ENCODE results near the gene LRRK1. TPM values are rescaled to one million over a fixed set of nuclear protein-coding genes. Genes with fewer than 3 reads are reported as not detected.

Gene LRRK1
- polyA plus RNA-seq, 1 donor (not counting 4 experiments of a cell fraction or from before 2014, with no cell fraction given), result 6.2 TPM

DNA sequence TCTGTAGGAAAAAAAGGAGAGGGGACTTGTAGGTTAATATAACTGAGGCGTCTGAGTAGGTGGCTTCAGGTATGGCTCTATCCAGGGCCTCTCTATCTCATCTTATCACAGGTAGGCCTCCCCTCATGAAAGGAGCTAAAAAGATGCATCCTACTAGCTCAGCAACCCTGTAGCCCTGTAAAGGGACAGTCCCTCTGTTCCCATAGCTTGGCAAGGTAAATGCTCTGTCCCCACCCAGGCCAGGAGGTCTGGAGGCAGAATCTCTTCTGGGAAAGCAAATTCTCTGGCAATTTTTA lies 197.5 kb downstream of the LRRK1 start:
- DNase-seq (ENCODE audit: low read depth, low spot score) (no peak), FAIRE-seq (no peak)
- Histone ChIP-seq H3K27me3 (ENCODE audit: control insufficient read depth, extremely low read depth, insufficient read depth, low read length) (no peaks in the 10 kb centered on the region), H3K9me3 (ENCODE audit: control insufficient read depth, low read depth, low read length) (no peaks in the 10 kb centered on the region), H4K20me1 (ENCODE audit: control insufficient read depth, extremely low read depth, insufficient read depth, low read length) (no peaks in the 10 kb centered on the region), H3K4me3 (ENCODE audit: control insufficient read depth in 2 of 3, extremely low read depth in 1 of 3, insufficient read depth in 2 of 3, low read depth in 1 of 3, low read length in 3 of 3) (no peak overlapping the region), H3K4me2 (ENCODE audit: control insufficient read depth, extremely low read depth, insufficient read depth, low read depth, low read length) (no peak overlapping the region), H3K27ac (ENCODE audit: control insufficient read depth, insufficient read depth, low read length) (no peak overlapping the region), H3K9me1 (ENCODE audit: control insufficient read depth, extremely low read depth, insufficient read depth, low read length) (no peaks in the 10 kb centered on the region), H3K9ac (ENCODE audit: control insufficient read depth, extremely low read depth, insufficient read depth, low read length) (no peak overlapping the region), H3K36me3 (ENCODE audit: control insufficient read depth in 2 of 2, extremely low read depth in 1 of 2, insufficient read depth in 2 of 2, low read length in 2 of 2) (no peaks in the 10 kb centered on the region), H2AFZ (ENCODE audit: control insufficient read depth, low read length) (no peak overlapping the region), H3K4me1 (ENCODE audit: control insufficient read depth, extremely low read depth, insufficient read depth, low read length) (peaks cover 16% of the 10 kb centered on the region), H3K79me2 (ENCODE audit: control insufficient read depth, insufficient read depth, low read length) (no peaks in the 10 kb centered on the region)
- TF ChIP-seq EZH2 (IDR thresholded peaks at IDR 0.05; ENCODE audit: low read length), result no peak
- TF ChIP-seq, protein P1, sequence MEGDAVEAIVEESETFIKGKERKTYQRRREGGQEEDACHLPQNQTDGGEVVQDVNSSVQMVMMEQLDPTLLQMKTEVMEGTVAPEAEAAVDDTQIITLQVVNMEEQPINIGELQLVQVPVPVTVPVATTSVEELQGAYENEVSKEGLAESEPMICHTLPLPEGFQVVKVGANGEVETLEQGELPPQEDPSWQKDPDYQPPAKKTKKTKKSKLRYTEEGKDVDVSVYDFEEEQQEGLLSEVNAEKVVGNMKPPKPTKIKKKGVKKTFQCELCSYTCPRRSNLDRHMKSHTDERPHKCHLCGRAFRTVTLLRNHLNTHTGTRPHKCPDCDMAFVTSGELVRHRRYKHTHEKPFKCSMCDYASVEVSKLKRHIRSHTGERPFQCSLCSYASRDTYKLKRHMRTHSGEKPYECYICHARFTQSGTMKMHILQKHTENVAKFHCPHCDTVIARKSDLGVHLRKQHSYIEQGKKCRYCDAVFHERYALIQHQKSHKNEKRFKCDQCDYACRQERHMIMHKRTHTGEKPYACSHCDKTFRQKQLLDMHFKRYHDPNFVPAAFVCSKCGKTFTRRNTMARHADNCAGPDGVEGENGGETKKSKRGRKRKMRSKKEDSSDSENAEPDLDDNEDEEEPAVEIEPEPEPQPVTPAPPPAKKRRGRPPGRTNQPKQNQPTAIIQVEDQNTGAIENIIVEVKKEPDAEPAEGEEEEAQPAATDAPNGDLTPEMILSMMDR (optimal IDR thresholded peaks at IDR 0.05 in 1 of 3, IDR thresholded peaks at IDR 0.05 in 1 of 3, conservative IDR thresholded peaks at IDR 0.05 in 1 of 3; ENCODE audit: extremely low read depth in 1 of 3, insufficient read depth in 2 of 3, low read length in 3 of 3), result no peak
- dilution Hi-C loops (cut with MboI; ENCODE audit: extremely low pct_ligation_motif_present, low sequenced_read_pairs), result no loop called here

- Histone ChIP-seq H3K9me3 (ENCODE audit: control insufficient read depth, low read depth, low read length) (no peaks in the 10 kb centered on the region), H3K4me3 (ENCODE audit: control insufficient read depth in 2 of 3, extremely low read depth in 1 of 3, insufficient read depth in 2 of 3, low read depth in 1 of 3, low read length in 3 of 3) (no peak overlapping the region), H3K4me1 (ENCODE audit: control insufficient read depth, extremely low read depth, insufficient read depth, low read length) (peaks cover 9% of the 10 kb centered on the region), H4K20me1 (ENCODE audit: control insufficient read depth, extremely low read depth, insufficient read depth, low read length) (no peaks in the 10 kb centered on the region), H3K36me3 (ENCODE audit: control insufficient read depth in 2 of 2, extremely low read depth in 1 of 2, insufficient read depth in 2 of 2, low read length in 2 of 2) (no peaks in the 10 kb centered on the region), H2AFZ (ENCODE audit: control insufficient read depth, low read length) (no peak overlapping the region), H3K27ac (ENCODE audit: control insufficient read depth, insufficient read depth, low read length) (no peak overlapping the region), H3K9me1 (ENCODE audit: control insufficient read depth, extremely low read depth, insufficient read depth, low read length) (no peaks in the 10 kb centered on the region), H3K27me3 (ENCODE audit: control insufficient read depth, extremely low read depth, insufficient read depth, low read length) (no peaks in the 10 kb centered on the region), H3K79me2 (ENCODE audit: control insufficient read depth, insufficient read depth, low read length) (no peaks in the 10 kb centered on the region), H3K9ac (ENCODE audit: control insufficient read depth, extremely low read depth, insufficient read depth, low read length) (no peak overlapping the region), H3K4me2 (ENCODE audit: control insufficient read depth, extremely low read depth, insufficient read depth, low read depth, low read length) (no peak overlapping the region)
- DNase-seq (ENCODE audit: low read depth, low spot score) (no peak), FAIRE-seq (no peak)
- dilution Hi-C loops (cut with MboI; ENCODE audit: extremely low pct_ligation_motif_present, low sequenced_read_pairs), result no loop called here
- no peak for TF ChIP-seq EZH2 (IDR thresholded peaks at IDR 0.05; ENCODE audit: low read length)
- TF ChIP-seq, protein P1 (optimal IDR thresholded peaks at IDR 0.05 in 1 of 3, IDR thresholded peaks at IDR 0.05 in 1 of 3, conservative IDR thresholded peaks at IDR 0.05 in 1 of 3; ENCODE audit: extremely low read depth in 1 of 3, insufficient read depth in 2 of 3, low read length in 3 of 3), result no peak
Measured at GRCh38 chr15:101118116-101118515, 199.0 kb downstream of the LRRK1 start.
